H1 (cell line): ENCODE results near the gene MAML3. TPM values are rescaled to one million over a fixed set of nuclear protein-coding genes. Genes with fewer than 3 reads are reported as not detected.

Experiments
- CTCF ChIA-PET: fragments of 300-600 bp; sonication (Branson Sonifier 250); formaldehyde crosslinking; loops from one replicate; lab custom pipeline; 2021; ENCODE audit not compliant: partially characterized antibody; lab: Charles Lee
- POLR2A ChIA-PET: fragments of 300-600 bp; sonication (Branson Sonifier 250); formaldehyde crosslinking; loops from one replicate; lab custom pipeline; 2021; ENCODE audit warnings: inconsistent platforms; ENCODE audit not compliant: partially characterized antibody; lab: Charles Lee
- DNase-seq, 2 experiments: peaks; one replicate each; pipeline versions ENCODE4 v3.0.0 to v3.0.0-alpha.2; 2010 to 2022; ENCODE audit warnings: low spot score in 2 of 2, low read depth in 1 of 2, mixed read lengths in 1 of 2
- FAIRE-seq: peaks from 2 replicates; lab custom pipeline; 2011; peaks lifted over from hg19 to GRCh38; lab: Jason Lieb, UNC
- H2AFZ ChIP-seq: 2 replicates; pipeline ENCODE4 v1.8.1; 2012; ENCODE audit warnings: low read length, inconsistent platforms
- H2AK5ac ChIP-seq: 2 replicates; pipeline ENCODE4 v1.6.1; 2013; ENCODE audit warnings: low read depth, low read length
- H2BK120ac ChIP-seq: replicated peaks from 2 replicates; pipeline ENCODE3; 2013; ENCODE audit warnings: low read depth, low read length, inconsistent platforms
- H2BK12ac ChIP-seq: 2 replicates; pipeline ENCODE4 v1.6.1; 2013; ENCODE audit warnings: low read depth, low read length
- H2BK15ac ChIP-seq: 2 replicates; pipeline ENCODE4 v1.6.1; 2013; ENCODE audit warnings: low read length
- H2BK20ac ChIP-seq: 2 replicates; pipeline ENCODE4 v1.6.1; 2013; ENCODE audit warnings: low read length
- H2BK5ac ChIP-seq: 2 replicates; pipeline ENCODE4 v1.6.1; 2013; ENCODE audit warnings: low read depth, low read length
- H3K14ac ChIP-seq: 2 replicates; pipeline ENCODE4 v1.6.1; 2013; ENCODE audit warnings: inconsistent platforms; ENCODE audit not compliant: insufficient read length
- H3K18ac ChIP-seq: 2 replicates; pipeline ENCODE4 v1.6.1; 2013; ENCODE audit warnings: low read length; ENCODE audit errors: extremely low read depth
- H3K23ac ChIP-seq: 2 replicates; pipeline ENCODE4 v1.6.1; 2013; ENCODE audit warnings: inconsistent platforms; ENCODE audit not compliant: insufficient read length
- H3K23me2 ChIP-seq: 2 replicates; pipeline ENCODE4 v1.6.1; 2013; ENCODE audit warnings: low read depth, low read length
- H3K27ac ChIP-seq: 2 replicates; pipeline ENCODE4 v1.6.1; 2011; ENCODE audit warnings: low read depth, low read length, inconsistent platforms
- H3K27me3 ChIP-seq, 4 experiments: replicated peaks in 1 of 4; 1 replicate in 1 of 4; 2 replicates in 3 of 4; pipeline versions ENCODE4 v1.6.1 to v1.8.1; 2011 to 2013; ENCODE audit warnings: low read length in 3 of 4, mild to moderate bottlenecking in 3 of 4, inconsistent platforms in 2 of 4, mixed read lengths in 2 of 4, moderate library complexity in 1 of 4; ENCODE audit not compliant: control insufficient read depth in 3 of 4, insufficient read depth in 3 of 4; ENCODE audit errors: extremely low read depth in 1 of 4
- H3K36me3 ChIP-seq, 4 experiments: 2 replicates each; pipeline versions ENCODE4 v1.6.1 to v1.8.1; 2011 to 2013; ENCODE audit warnings: mild to moderate bottlenecking in 4 of 4, low read length in 3 of 4, moderate library complexity in 2 of 4, control low read depth in 1 of 4, inconsistent platforms in 1 of 4; ENCODE audit not compliant: insufficient read depth in 4 of 4, control insufficient read depth in 2 of 4
- H3K4ac ChIP-seq: replicated peaks from 2 replicates; pipeline ENCODE3; 2013; ENCODE audit warnings: low read length, low read depth, mixed read lengths, inconsistent platforms; ENCODE audit not compliant: insufficient read length
- H3K4me1 ChIP-seq, 4 experiments: replicated peaks in 1 of 4; 1 replicate in 1 of 4; 2 replicates in 3 of 4; pipeline versions ENCODE4 v1.6.1 to v1.8.1; 2011 to 2013; ENCODE audit warnings: low read length in 3 of 4, inconsistent platforms in 2 of 4, mixed read lengths in 1 of 4; ENCODE audit not compliant: insufficient read depth in 4 of 4, control insufficient read depth in 3 of 4
- H3K4me2 ChIP-seq, 2 experiments: 2 replicates each; pipeline versions ENCODE4 v1.6.1 to v1.8.1; 2011 to 2013; ENCODE audit warnings: low read depth in 2 of 2, low read length in 2 of 2, control low read depth in 1 of 2, inconsistent platforms in 1 of 2, mild to moderate bottlenecking in 1 of 2; ENCODE audit not compliant: insufficient read depth in 1 of 2
- H3K4me3 ChIP-seq, 4 experiments: fragments of 200-600, 300-600 bp in 1 of 4; sonication (generic), shearing (Covaris generic), sonication (Bioruptor Twin) in 1 of 4; 2 replicates each; pipeline versions ENCODE4 v1.5.1 to v1.8.1; 2011 to 2016; ENCODE audit warnings: low read length in 4 of 4, low read depth in 3 of 4, control low read depth in 2 of 4, inconsistent platforms in 2 of 4, mild to moderate bottlenecking in 2 of 4, mixed read lengths in 1 of 4, moderate library complexity in 1 of 4; ENCODE audit not compliant: insufficient read depth in 2 of 4; ENCODE audit errors: extremely low read depth in 1 of 4
- H3K56ac ChIP-seq: replicated peaks from 2 replicates; pipeline ENCODE3; 2013; ENCODE audit warnings: low read depth, mild to moderate bottlenecking, mixed read lengths, low read length, inconsistent platforms; ENCODE audit not compliant: insufficient read length
- H3K79me1 ChIP-seq: 2 replicates; pipeline ENCODE4 v1.6.1; 2013; ENCODE audit warnings: low read depth, low read length, control low read depth
- H3K79me2 ChIP-seq, 2 experiments: 2 replicates each; pipeline versions ENCODE4 v1.6.1 to v1.8.1; 2012 to 2013; ENCODE audit warnings: low read length in 2 of 2, mild to moderate bottlenecking in 2 of 2, inconsistent platforms in 1 of 2; ENCODE audit not compliant: insufficient read depth in 2 of 2, control insufficient read depth in 1 of 2
- H3K9ac ChIP-seq, 4 experiments: replicated peaks in 1 of 4; 1 replicate in 1 of 4; 2 replicates in 3 of 4; pipeline versions ENCODE4 v1.6.1 to v1.8.1; 2011 to 2013; ENCODE audit warnings: low read depth in 3 of 4, low read length in 3 of 4, control low read depth in 2 of 4, mild to moderate bottlenecking in 2 of 4, moderate library complexity in 2 of 4, inconsistent platforms in 1 of 4; ENCODE audit errors: extremely low read depth in 1 of 4
- H3K9me3 ChIP-seq, 2 experiments: 2 replicates each; pipeline versions ENCODE4 v1.6.1 to v1.8.1; 2012 to 2013; ENCODE audit warnings: mild to moderate bottlenecking in 2 of 2, moderate library complexity in 2 of 2, control low read depth in 1 of 2, inconsistent platforms in 1 of 2, low read depth in 1 of 2, low read length in 1 of 2, mixed read lengths in 1 of 2; ENCODE audit not compliant: insufficient read depth in 2 of 2
- H4K20me1 ChIP-seq, 2 experiments: replicated peaks in 1 of 2; 2 replicates each; pipeline versions ENCODE3 to v1.8.1; 2011 to 2013; ENCODE audit warnings: inconsistent platforms in 2 of 2, low read length in 2 of 2, mild to moderate bottlenecking in 1 of 2; ENCODE audit not compliant: insufficient read depth in 2 of 2, control insufficient read depth in 1 of 2
- H4K5ac ChIP-seq: 2 replicates; pipeline ENCODE4 v1.6.1; 2013; ENCODE audit warnings: low read length, low read depth, mixed read lengths, inconsistent platforms; ENCODE audit not compliant: insufficient read length
- H4K8ac ChIP-seq: 2 replicates; pipeline ENCODE4 v1.8.0; 2013; ENCODE audit warnings: mild to moderate bottlenecking, moderate library complexity, low read length, inconsistent platforms; ENCODE audit not compliant: insufficient read depth; ENCODE audit errors: extremely low read depth
- H4K91ac ChIP-seq: replicated peaks from 2 replicates; pipeline ENCODE3; 2013; ENCODE audit warnings: low read length, mixed read lengths, inconsistent platforms; ENCODE audit not compliant: insufficient read length
- BACH1 ChIP-seq: IDR thresholded peaks from 2 replicates; pipeline ENCODE4 v1.6.1; 2012; ENCODE audit warnings: low read length, improper control_type of control experiment
- BRCA1 ChIP-seq: IDR thresholded peaks from 2 replicates; pipeline ENCODE4 v1.6.1; 2012; ENCODE audit warnings: low read depth, low read length, improper control_type of control experiment
- CHD2 ChIP-seq: IDR thresholded peaks from 2 replicates; pipeline ENCODE4 v1.6.1; 2012; ENCODE audit warnings: low read length, improper control_type of control experiment
- FOSL1 ChIP-seq: IDR thresholded peaks from 2 replicates; pipeline ENCODE4 v1.6.1; 2011; ENCODE audit warnings: mild to moderate bottlenecking, low read depth, low read length, moderate library complexity; ENCODE audit not compliant: insufficient read depth
- GABPA ChIP-seq: IDR thresholded peaks from 2 replicates; pipeline ENCODE4 v1.6.1; 2011; ENCODE audit warnings: mild to moderate bottlenecking, low read length, moderate library complexity, borderline replicate concordance; ENCODE audit not compliant: insufficient read depth
- HDAC2 ChIP-seq, 2 experiments: fragments of 300-600 bp in 1 of 2; sonication (generic) in 1 of 2; IDR thresholded peaks; 2 replicates each; pipeline ENCODE4 v1.6.1; 2011 to 2012; ENCODE audit warnings: low read depth in 2 of 2, low read length in 2 of 2, mild to moderate bottlenecking in 2 of 2, moderate library complexity in 2 of 2, borderline replicate concordance in 1 of 2, inconsistent platforms in 1 of 2
- POLR2A ChIP-seq, 2 experiments: IDR thresholded peaks; 1 replicate in 1 of 2; 2 replicates in 1 of 2; pipeline ENCODE4 v1.6.1; 2011; ENCODE audit warnings: low read depth in 2 of 2, low read length in 2 of 2, mild to moderate bottlenecking in 2 of 2; ENCODE audit errors: control extremely low read depth in 1 of 2
- RFX5 ChIP-seq: IDR thresholded peaks from 2 replicates; pipeline ENCODE4 v1.6.1; 2011; ENCODE audit warnings: low read depth, low read length, improper control_type of control experiment, borderline replicate concordance
- SIN3A ChIP-seq, 2 experiments: IDR thresholded peaks in 1 of 2; conservative IDR thresholded peaks in 1 of 2; 2 replicates each; pipeline ENCODE4 v1.6.1; 2011 to 2012; ENCODE audit warnings: low read length in 2 of 2, improper control_type of control experiment in 1 of 2, low read depth in 1 of 2, mild to moderate bottlenecking in 1 of 2
- TBP ChIP-seq: IDR thresholded peaks from 2 replicates; pipeline ENCODE4 v1.6.1; 2011; ENCODE audit warnings: low read depth, low read length, improper control_type of control experiment
- TCF12 ChIP-seq: IDR thresholded peaks from 2 replicates; pipeline ENCODE4 v1.6.1; 2011; ENCODE audit warnings: low read depth, mild to moderate bottlenecking, low read length
- ZNF274 ChIP-seq: IDR thresholded peaks from 2 replicates; pipeline ENCODE4 v1.7.0; 2012; ENCODE audit warnings: low read length, borderline replicate concordance; ENCODE audit errors: extremely low read depth
- WGBS, 2 experiments: shearing (Covaris generic) in 1 of 2; methylation state at CpG; one replicate each; pipeline versions ENCODE4 v1.1.6 to v1.1.7; 2013 to 2015; ENCODE audit warnings: low lambda C conversion rate in 2 of 2, mixed read lengths in 2 of 2, inconsistent platforms in 1 of 2, low coverage in 1 of 2, missing lambda C conversion rate in 1 of 2; ENCODE audit not compliant: insufficient replicate concordance in 2 of 2, insufficient coverage in 1 of 2, insufficient read length in 1 of 2; ENCODE audit errors: extremely low coverage in 1 of 2, missing lambda C conversion rate in 1 of 2; 5-methylcytosine and 5-hydroxymethylcytosine counted together
- polyA plus RNA-seq, 7 experiments: library from polyadenylated mRNA; depleted of rRNA in 3 of 7; stranded (reverse) in 5 of 7; unstranded in 2 of 7; fragments of >200 nt in 5 of 7; fragments of 200-250 nt in 2 of 7; gene quantifications; 1 replicate in 5 of 7; 2 replicates in 1 of 7; 4 replicates in 1 of 7; pipeline versions ENCODE4 v1.2.1 to v1.2.3, GENCODE V29; 2011 to 2013; ENCODE audit warnings: missing spikeins in 2 of 7, mixed read lengths in 2 of 7
- total RNA-seq: library from RNA; stranded (reverse); fragmentation: NEBNext Ultra II Directional; extraction: Animal tissue kit (Norgen Biotek cat#: 25700); gene quantifications from 2 replicates; pipeline ENCODE4 v1.2.1, GENCODE V29; 2021
- TF ChIP-seq, protein P1 (sequence below): IDR thresholded peaks from 2 replicates; pipeline ENCODE4 v1.6.1; 2012; ENCODE audit warnings: low read length, inconsistent platforms

The MAML3 gene
- total and polyA plus RNA-seq, 2 of the 8 experiments (the other 6 are each of a cell fraction or from before 2014, with no cell fraction given) = 2.1 to 5.7 TPM

DNA sequence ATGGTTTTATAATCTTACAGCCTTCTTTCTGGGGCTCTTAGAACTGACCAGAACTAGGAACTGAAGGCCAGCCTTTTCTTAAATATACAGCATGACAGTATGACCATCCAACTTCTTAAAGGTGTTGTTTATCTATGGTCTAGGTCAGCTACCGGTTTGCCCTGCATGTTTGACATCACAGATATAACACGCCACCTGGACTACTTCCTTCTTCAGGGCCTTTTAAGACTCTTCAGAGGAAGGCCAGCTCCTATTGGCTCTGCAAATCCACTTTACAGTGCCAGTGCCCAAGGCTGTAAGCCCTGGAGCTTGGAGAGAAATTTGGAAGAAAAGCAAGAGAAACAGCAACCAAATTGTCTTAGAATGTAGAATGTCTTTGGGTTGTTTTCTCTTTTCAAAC lies 302.9 kb downstream of the MAML3 start:
- Histone ChIP-seq H2AK5ac (no peak overlapping the region; the same call in 1 of the 2 replicates), H3K4me1 (peaks cover 4 to 23% (median 10%) of the 10 kb centered on the region in 4 experiments; a peak in 5 of 7 replicates), H3K36me3 (no peaks in the 10 kb centered on the region), H4K20me1 (no peaks in the 10 kb centered on the region), H4K5ac (no peak overlapping the region), H4K91ac (no peak overlapping the region), H2BK5ac (no peak overlapping the region), H3K4me2 (no peak overlapping the region), H3K79me1 (no peaks in the 10 kb centered on the region), H2BK20ac (no peak overlapping the region), H3K23ac (no peak overlapping the region), H4K8ac (no peak overlapping the region), H3K27ac (no peak overlapping the region), H3K14ac (no peak overlapping the region), H3K23me2 (no peaks in the 10 kb centered on the region), H3K56ac (no peak overlapping the region), H3K9me3 (no peaks in the 10 kb centered on the region), H3K9ac (no peak overlapping the region), H2AFZ (no peak overlapping the region), H2BK12ac (no peak overlapping the region; the same call in 1 of the 2 replicates), H3K4ac (no peak overlapping the region), H3K27me3 (no peaks in the 10 kb centered on the region; a peak in 1 of 7 replicates), H3K4me3 (no peak overlapping the region), H2BK15ac (no peak overlapping the region), H3K18ac (no peak overlapping the region), H3K79me2 (no peaks in the 10 kb centered on the region), H2BK120ac (no peak overlapping the region)
- TF ChIP-seq CHD2 (no peak), ZNF274 (no peak), HDAC2 (IDR thresholded peaks at IDR 0.05; ENCODE audit: borderline replicate concordance in 1 of 2, low read depth in 2 of 2, low read length in 2 of 2) (no peak), TCF12 (no peak), FOSL1 (no peak), GABPA (no peak), BRCA1 (no peak), RFX5 (no peak), POLR2A (IDR thresholded peaks at IDR 0.05; ENCODE audit: control extremely low read depth in 1 of 2, low read depth in 2 of 2, low read length in 2 of 2) (no peak), TBP (no peak), SIN3A (conservative IDR thresholded peaks at IDR 0.05 in 1 of 2, IDR thresholded peaks at IDR 0.05 in 1 of 2; ENCODE audit: low read depth in 1 of 2, low read length in 2 of 2) (no peak), BACH1 (no peak)
- TF ChIP-seq, protein P1, sequence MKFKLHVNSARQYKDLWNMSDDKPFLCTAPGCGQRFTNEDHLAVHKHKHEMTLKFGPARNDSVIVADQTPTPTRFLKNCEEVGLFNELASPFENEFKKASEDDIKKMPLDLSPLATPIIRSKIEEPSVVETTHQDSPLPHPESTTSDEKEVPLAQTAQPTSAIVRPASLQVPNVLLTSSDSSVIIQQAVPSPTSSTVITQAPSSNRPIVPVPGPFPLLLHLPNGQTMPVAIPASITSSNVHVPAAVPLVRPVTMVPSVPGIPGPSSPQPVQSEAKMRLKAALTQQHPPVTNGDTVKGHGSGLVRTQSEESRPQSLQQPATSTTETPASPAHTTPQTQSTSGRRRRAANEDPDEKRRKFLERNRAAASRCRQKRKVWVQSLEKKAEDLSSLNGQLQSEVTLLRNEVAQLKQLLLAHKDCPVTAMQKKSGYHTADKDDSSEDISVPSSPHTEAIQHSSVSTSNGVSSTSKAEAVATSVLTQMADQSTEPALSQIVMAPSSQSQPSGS = no peak
- CTCF ChIA-PET = interaction anchor here (1.3 to 1.5 kb wide), 3 partner anchors 32 to 71 kb away, joined by 3 to 5 read pairs (median 3); no protein-coding TSS in a partner anchor
- WGBS, 2 experiments = 92% methylated on average over 2 of the region's 2 CpGs; no CpG with 5 or more reads in 1 of the 2 experiments
- DNase-seq (no peak), FAIRE-seq (no peak)
- POLR2A ChIA-PET = no interaction called here
